Endothelial cell of umbilical vein (primary cell): ENCODE results near the gene TSPO. TPM values are rescaled to one million over a fixed set of nuclear protein-coding genes. Genes with fewer than 3 reads are reported as not detected.

Experiments
- BruUV-seq: library from RNA; stranded (reverse); fragments of 400-500 nt; replicated peaks from 2 replicates; lab custom pipeline; 2021; lab: Mats Ljungman, UMichigan
- CTCF ChIA-PET: fragments of 300-600, 350-600 bp; sonication (Branson Sonifier 250); formaldehyde crosslinking; loops from one replicate; lab custom pipeline; 2021; ENCODE audit warnings: antibody characterized with exemption, inconsistent platforms; lab: Charles Lee
- POLR2A ChIA-PET: fragments of 300-600, 350-600 bp; sonication (Branson Sonifier 250); formaldehyde crosslinking; loops from one replicate; lab custom pipeline; 2021; ENCODE audit warnings: antibody characterized with exemption, inconsistent platforms; lab: Charles Lee
- DNase-seq: peaks from one replicate; pipeline ENCODE4 v3.0.0-alpha.2; 2011; ENCODE audit warnings: low read depth, low spot score
- FAIRE-seq: peaks from 2 replicates; lab custom pipeline; 2011; peaks lifted over from hg19 to GRCh38; lab: Jason Lieb, UNC
- H2AFZ ChIP-seq: 2 replicates; pipeline ENCODE4 v1.6.0; 2012; ENCODE audit warnings: low read depth, low read length, control low read depth, inconsistent platforms
- H3K27ac ChIP-seq: 2 replicates; pipeline ENCODE4 v1.5.1; 2011; ENCODE audit warnings: low read depth, mild to moderate bottlenecking, control low read depth, low read length, moderate library complexity; ENCODE audit not compliant: insufficient read depth
- H3K27me3 ChIP-seq, 2 experiments: 2 replicates each; pipeline versions ENCODE4 v1.6.0 to v1.6.1; 2011; ENCODE audit warnings: low read length in 2 of 2, mixed read lengths in 1 of 2; ENCODE audit not compliant: control insufficient read depth in 2 of 2, insufficient read depth in 2 of 2
- H3K36me3 ChIP-seq, 2 experiments: 2 replicates in 1 of 2; 3 replicates in 1 of 2; pipeline ENCODE4 v1.5.1; 2011; ENCODE audit warnings: low read length in 2 of 2, mild to moderate bottlenecking in 1 of 2, moderate library complexity in 1 of 2; ENCODE audit not compliant: control insufficient read depth in 2 of 2, insufficient read depth in 2 of 2; ENCODE audit errors: extremely low read depth in 1 of 2
- H3K4me1 ChIP-seq: 3 replicates; pipeline ENCODE4 v1.5.1; 2011; ENCODE audit warnings: mild to moderate bottlenecking, low read length; ENCODE audit not compliant: control insufficient read depth, insufficient read depth; ENCODE audit errors: extremely low read depth
- H3K4me2 ChIP-seq: 2 replicates; pipeline ENCODE4 v1.6.1; 2011; ENCODE audit warnings: low read length, control low read depth, mixed read lengths; ENCODE audit not compliant: insufficient read depth
- H3K4me3 ChIP-seq, 3 experiments: fragments of 200-600 bp in 1 of 3; sonication (generic), shearing (Covaris generic) in 1 of 3; replicated peaks in 1 of 3; 2 replicates each; pipeline ENCODE4 v1.5.1; 2011 to 2016; ENCODE audit warnings: control low read depth in 3 of 3, low read length in 3 of 3, mild to moderate bottlenecking in 2 of 3, inconsistent platforms in 1 of 3, low read depth in 1 of 3, moderate library complexity in 1 of 3; ENCODE audit not compliant: insufficient read depth in 1 of 3
- H3K79me2 ChIP-seq: 2 replicates; pipeline ENCODE4 v1.6.0; 2012; ENCODE audit warnings: low read length, inconsistent platforms; ENCODE audit not compliant: control insufficient read depth, insufficient read depth
- H3K9ac ChIP-seq: replicated peaks from 2 replicates; pipeline ENCODE3; 2011; ENCODE audit warnings: low read length, control low read depth; ENCODE audit not compliant: insufficient read depth; ENCODE audit errors: extremely low read depth
- H3K9me1 ChIP-seq: replicated peaks from 3 replicates; pipeline ENCODE4 v1.6.0; 2011; ENCODE audit warnings: mild to moderate bottlenecking, low read length; ENCODE audit not compliant: control insufficient read depth, insufficient read depth; ENCODE audit errors: extremely low read depth
- H3K9me3 ChIP-seq: replicated peaks from 2 replicates; pipeline ENCODE4 v1.5.1; 2012; ENCODE audit warnings: low read length, inconsistent platforms; ENCODE audit not compliant: control insufficient read depth, insufficient read depth
- H4K20me1 ChIP-seq: replicated peaks from 2 replicates; pipeline ENCODE3; 2011; ENCODE audit warnings: mild to moderate bottlenecking, low read length; ENCODE audit not compliant: control insufficient read depth, insufficient read depth; ENCODE audit errors: extremely low read depth
- EZH2 ChIP-seq: IDR thresholded peaks from 2 replicates; pipeline ENCODE4 v1.6.1; 2012; ENCODE audit warnings: borderline replicate concordance, low read depth, mild to moderate bottlenecking, moderate library complexity, low read length, inconsistent platforms; ENCODE audit not compliant: severe bottlenecking
- FOS ChIP-seq: IDR thresholded peaks from 2 replicates; pipeline ENCODE4 v1.6.1; 2011; ENCODE audit warnings: mild to moderate bottlenecking, low read length, moderate library complexity, borderline replicate concordance; ENCODE audit not compliant: insufficient read depth
- GATA2 ChIP-seq: IDR thresholded peaks from 2 replicates; pipeline ENCODE4 v1.7.0; 2011; ENCODE audit warnings: low read depth, mild to moderate bottlenecking, moderate library complexity, mixed read lengths, low read length; ENCODE audit not compliant: insufficient read length, insufficient read depth
- JUN ChIP-seq: IDR thresholded peaks from 2 replicates; pipeline ENCODE4 v1.6.1; 2011; ENCODE audit warnings: borderline replicate concordance, low read depth; ENCODE audit not compliant: insufficient read length, insufficient read depth
- MYC ChIP-seq: IDR thresholded peaks from one replicate; pipeline ENCODE4 v1.6.1; 2011; ENCODE audit warnings: mild to moderate bottlenecking, low read depth, low read length
- POLR2A ChIP-seq: IDR thresholded peaks from 2 replicates; pipeline ENCODE4 v1.6.1; 2012; ENCODE audit warnings: low read depth, mild to moderate bottlenecking, control low read depth, low read length
- POLR2AphosphoS5 ChIP-seq: IDR thresholded peaks from 2 replicates; pipeline ENCODE4 v1.6.1; 2012; ENCODE audit warnings: low read depth, mild to moderate bottlenecking, control low read depth, low read length, moderate library complexity; ENCODE audit not compliant: insufficient read depth
- dilution Hi-C: fragments of 300-500 bp; cut with MboI; formaldehyde crosslinking; loops from one replicate; pipeline ENCODE4 v1.15.0; 2019; ENCODE audit warnings: low sequenced_read_pairs; ENCODE audit not compliant: extremely low pct_ligation_motif_present
- intact Hi-C: fragments of 100-400 bp; cut with micrococcal nuclease; formaldehyde crosslinking; loops from one replicate; pipeline ENCODE4 v1.10.0; 2022
- polyA plus RNA-seq, 4 experiments: library from polyadenylated mRNA; depleted of rRNA in 3 of 4; stranded (reverse) in 3 of 4; unstranded in 1 of 4; fragments of >200 nt; gene quantifications; 2 replicates each; pipeline versions ENCODE4 v1.2.1 to v1.2.3, GENCODE V29; 2011 to 2012; ENCODE audit warnings: missing spikeins in 1 of 4
- total RNA-seq: library from RNA; stranded (reverse); gene quantifications from 2 replicates; pipeline ENCODE4 v1.2.3, GENCODE V29; 2021
- TF ChIP-seq, protein P1 (sequence below), 2 donors: IDR thresholded peaks; 1 replicate in 1 of 2; 2 replicates in 1 of 2; pipeline ENCODE4 v1.5.1; 2011; ENCODE audit warnings: low read length in 2 of 2, mild to moderate bottlenecking in 2 of 2, moderate library complexity in 2 of 2, control low read depth in 1 of 2, inconsistent platforms in 1 of 2, low read depth in 1 of 2; ENCODE audit not compliant: insufficient read depth in 1 of 2; ENCODE audit errors: extremely low read depth in 1 of 2

Gene TSPO
- total and polyA plus RNA-seq, 2 donors (not counting 3 experiments of a cell fraction or from before 2014, with no cell fraction given), result 328 to 720 TPM

DNA sequence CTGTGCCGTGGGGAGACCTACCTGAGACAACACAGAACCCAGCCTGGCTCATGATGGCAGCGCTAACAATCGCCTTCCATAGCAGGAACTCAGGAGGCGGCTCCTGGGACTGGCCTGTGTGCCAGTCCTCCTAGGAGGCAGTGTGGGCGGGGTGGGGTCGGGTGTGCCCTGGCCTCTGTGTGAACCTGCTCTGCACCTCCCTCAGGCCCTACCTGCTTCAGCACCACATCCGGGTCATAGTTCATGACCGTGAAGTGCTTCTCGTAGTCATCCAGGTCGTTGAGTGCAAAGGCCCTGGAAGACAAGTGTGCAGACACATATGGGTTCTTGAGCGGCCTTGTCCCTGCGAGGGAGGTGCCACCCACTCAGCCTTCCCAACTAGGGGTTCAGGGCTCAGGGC, 20.2 kb downstream of the TSPO start:
- dilution Hi-C loops, result no loop called here
- Histone ChIP-seq H2AFZ (no peak overlapping the region), H3K79me2 (no peaks in the 10 kb centered on the region), H4K20me1 (no peaks in the 10 kb centered on the region), H3K36me3 (peaks cover 11 to 18% of the 10 kb centered on the region in 2 experiments), H3K4me1 (peaks cover 2% of the 10 kb centered on the region), H3K4me2 (no peak overlapping the region), H3K27me3 (no peaks in the 10 kb centered on the region), H3K9me3 (no peaks in the 10 kb centered on the region), H3K4me3 (no peak overlapping the region), H3K27ac (no peak overlapping the region), H3K9ac (no peak overlapping the region), H3K9me1 (no peaks in the 10 kb centered on the region)
- CTCF ChIA-PET, result no interaction called here
- no peak for DNase-seq
- FAIRE-seq, result no peak
- BruUV-seq, result no TSS peak
- intact Hi-C loops, result no loop called here
- POLR2A ChIA-PET, result no interaction called here
- TF ChIP-seq, protein P1, sequence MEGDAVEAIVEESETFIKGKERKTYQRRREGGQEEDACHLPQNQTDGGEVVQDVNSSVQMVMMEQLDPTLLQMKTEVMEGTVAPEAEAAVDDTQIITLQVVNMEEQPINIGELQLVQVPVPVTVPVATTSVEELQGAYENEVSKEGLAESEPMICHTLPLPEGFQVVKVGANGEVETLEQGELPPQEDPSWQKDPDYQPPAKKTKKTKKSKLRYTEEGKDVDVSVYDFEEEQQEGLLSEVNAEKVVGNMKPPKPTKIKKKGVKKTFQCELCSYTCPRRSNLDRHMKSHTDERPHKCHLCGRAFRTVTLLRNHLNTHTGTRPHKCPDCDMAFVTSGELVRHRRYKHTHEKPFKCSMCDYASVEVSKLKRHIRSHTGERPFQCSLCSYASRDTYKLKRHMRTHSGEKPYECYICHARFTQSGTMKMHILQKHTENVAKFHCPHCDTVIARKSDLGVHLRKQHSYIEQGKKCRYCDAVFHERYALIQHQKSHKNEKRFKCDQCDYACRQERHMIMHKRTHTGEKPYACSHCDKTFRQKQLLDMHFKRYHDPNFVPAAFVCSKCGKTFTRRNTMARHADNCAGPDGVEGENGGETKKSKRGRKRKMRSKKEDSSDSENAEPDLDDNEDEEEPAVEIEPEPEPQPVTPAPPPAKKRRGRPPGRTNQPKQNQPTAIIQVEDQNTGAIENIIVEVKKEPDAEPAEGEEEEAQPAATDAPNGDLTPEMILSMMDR (IDR thresholded peaks at IDR 0.05; ENCODE audit: extremely low read depth in 1 of 2, insufficient read depth in 1 of 2, low read depth in 1 of 2, low read length in 2 of 2), result no peak
- no peak for TF ChIP-seq FOS
- no peak for TF ChIP-seq MYC
- no peak for TF ChIP-seq POLR2AphosphoS5
- no peak for TF ChIP-seq JUN
- TF ChIP-seq POLR2A, result no peak
- no peak for TF ChIP-seq EZH2
- no peak for TF ChIP-seq GATA2
